ENCODE results near the gene FAM184A.
A peak's percentile ranks its signal among the peaks of the same experiment; 100 is the strongest.

The FAM184A gene

DNA sequence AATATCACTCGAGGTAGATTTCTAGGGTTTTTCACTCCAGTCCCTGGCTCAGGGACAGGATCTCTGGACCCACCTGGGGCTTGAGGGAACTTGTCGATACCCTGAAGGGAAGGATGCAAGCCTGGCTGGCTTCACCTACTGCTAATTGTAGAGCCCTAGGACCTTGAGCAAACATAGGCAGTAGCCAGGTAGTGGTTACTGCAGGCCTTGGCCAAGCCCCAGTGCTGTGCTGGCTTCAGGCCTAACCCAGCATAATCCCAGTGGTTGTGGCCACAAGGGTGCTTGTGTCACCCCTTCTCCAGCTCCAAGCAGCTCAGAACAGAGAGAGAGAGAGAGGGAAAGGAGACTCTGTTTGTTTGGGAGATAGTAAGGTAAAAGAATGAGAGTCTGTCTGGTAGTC, 137.7 kb downstream of the FAM184A start:
- Histone ChIP-seq H3K4me2 (no peak overlapping the region), H3K27me3 (ENCODE audit: insufficient read depth, low read depth) (no peaks in the 10 kb centered on the region), H3K4me3 (IDR thresholded peaks at IDR 0.05; ENCODE audit: insufficient read depth, low read depth, low read length) (no peak overlapping the region), H3K36me3 (ENCODE audit: insufficient read depth) (no peaks in the 10 kb centered on the region), H3K27ac (no peak overlapping the region), H3K9ac (no peak overlapping the region), H3K79me2 (ENCODE audit: insufficient read depth, low read depth) (no peaks in the 10 kb centered on the region), H2AFZ (ENCODE audit: low read depth) (no peak overlapping the region), H3K4me1 (ENCODE audit: low read depth, poor library complexity, severe bottlenecking) (no peaks in the 10 kb centered on the region), H4K20me1 (ENCODE audit: insufficient read depth) (no peaks in the 10 kb centered on the region)
- TF ChIP-seq, protein P1, sequence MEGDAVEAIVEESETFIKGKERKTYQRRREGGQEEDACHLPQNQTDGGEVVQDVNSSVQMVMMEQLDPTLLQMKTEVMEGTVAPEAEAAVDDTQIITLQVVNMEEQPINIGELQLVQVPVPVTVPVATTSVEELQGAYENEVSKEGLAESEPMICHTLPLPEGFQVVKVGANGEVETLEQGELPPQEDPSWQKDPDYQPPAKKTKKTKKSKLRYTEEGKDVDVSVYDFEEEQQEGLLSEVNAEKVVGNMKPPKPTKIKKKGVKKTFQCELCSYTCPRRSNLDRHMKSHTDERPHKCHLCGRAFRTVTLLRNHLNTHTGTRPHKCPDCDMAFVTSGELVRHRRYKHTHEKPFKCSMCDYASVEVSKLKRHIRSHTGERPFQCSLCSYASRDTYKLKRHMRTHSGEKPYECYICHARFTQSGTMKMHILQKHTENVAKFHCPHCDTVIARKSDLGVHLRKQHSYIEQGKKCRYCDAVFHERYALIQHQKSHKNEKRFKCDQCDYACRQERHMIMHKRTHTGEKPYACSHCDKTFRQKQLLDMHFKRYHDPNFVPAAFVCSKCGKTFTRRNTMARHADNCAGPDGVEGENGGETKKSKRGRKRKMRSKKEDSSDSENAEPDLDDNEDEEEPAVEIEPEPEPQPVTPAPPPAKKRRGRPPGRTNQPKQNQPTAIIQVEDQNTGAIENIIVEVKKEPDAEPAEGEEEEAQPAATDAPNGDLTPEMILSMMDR (conservative IDR thresholded peaks at IDR 0.05; ENCODE audit: low read depth, low read length) = no peak

DNA sequence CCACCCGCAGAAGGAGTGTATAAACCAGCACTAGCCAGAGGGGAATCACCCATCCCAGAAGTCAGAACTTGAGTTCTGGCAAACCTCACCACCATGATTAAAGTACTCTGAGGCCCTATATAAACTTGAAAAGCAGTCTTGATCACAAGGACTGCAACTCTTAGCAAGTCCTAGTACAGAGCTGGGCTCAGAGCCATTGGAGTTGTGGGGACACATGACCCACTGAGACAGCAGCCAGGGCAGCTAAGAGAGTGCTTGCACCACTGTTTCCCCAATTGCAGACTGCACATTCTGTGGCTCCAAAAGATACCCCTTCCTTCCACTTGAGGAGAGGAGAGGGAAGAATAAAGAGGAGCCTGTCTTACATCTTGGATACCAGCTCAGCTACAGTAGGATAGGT, 138.8 kb downstream of the FAM184A start:
- no peak overlapping the region for H3K4me2 ChIP-seq
- no peak overlapping the region for H3K9ac ChIP-seq
- no peaks in the 10 kb centered on the region for H3K79me2 ChIP-seq (ENCODE audit: insufficient read depth, low read depth)
- H3K36me3 ChIP-seq (ENCODE audit: insufficient read depth) = no peaks in the 10 kb centered on the region
- H3K27ac ChIP-seq = no peak overlapping the region
- H3K4me1 ChIP-seq (ENCODE audit: low read depth, poor library complexity, severe bottlenecking) = no peaks in the 10 kb centered on the region
- TF ChIP-seq, protein P1 (conservative IDR thresholded peaks at IDR 0.05; ENCODE audit: low read depth, low read length) = no peak
- H4K20me1 ChIP-seq (ENCODE audit: insufficient read depth) = no peaks in the 10 kb centered on the region
- no peak overlapping the region for H2AFZ ChIP-seq (ENCODE audit: low read depth)
- no peaks in the 10 kb centered on the region for H3K27me3 ChIP-seq (ENCODE audit: insufficient read depth, low read depth)
- H3K4me3 ChIP-seq (IDR thresholded peaks at IDR 0.05; ENCODE audit: insufficient read depth, low read depth, low read length) = no peak overlapping the region

DNA sequence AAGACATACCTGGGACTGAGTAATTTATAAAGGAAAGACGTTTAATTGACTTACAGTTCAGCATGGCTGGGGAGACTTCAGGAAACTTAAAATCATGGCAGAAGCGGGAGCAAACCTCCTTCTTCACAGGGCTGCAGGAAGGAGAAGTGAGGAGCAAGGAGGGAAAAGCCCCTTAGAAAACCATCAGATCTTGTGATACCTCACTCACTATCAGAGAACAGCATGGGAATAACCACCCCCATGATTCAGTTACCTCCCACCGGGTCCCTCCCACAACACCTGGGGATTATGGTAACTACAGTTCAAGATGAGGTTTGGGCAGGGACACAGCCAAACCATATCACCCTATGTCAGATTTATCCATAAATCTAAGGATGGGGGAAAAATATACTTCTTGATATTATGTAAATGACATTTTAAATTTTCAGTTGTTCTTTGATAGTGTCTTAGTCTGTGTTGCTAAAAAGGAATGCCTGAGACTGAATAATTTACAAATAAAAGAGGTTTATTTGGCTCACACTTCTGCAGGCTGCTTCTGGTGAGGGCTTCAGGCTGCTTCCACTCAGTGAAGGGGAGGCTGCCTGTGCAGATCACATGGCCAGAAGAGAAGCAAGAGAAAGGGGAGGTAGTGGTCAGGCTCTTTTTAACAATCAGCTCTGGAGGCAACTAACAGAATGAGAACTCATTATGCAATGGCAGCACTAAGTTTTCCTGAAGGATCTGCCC, 142.3 kb downstream of the FAM184A start:
- Histone ChIP-seq H3K4me1 (ENCODE audit: low read depth, poor library complexity, severe bottlenecking) (peaks cover 8% of the 10 kb centered on the region), H2AFZ (ENCODE audit: low read depth) (no peak overlapping the region), H4K20me1 (ENCODE audit: insufficient read depth) (no peaks in the 10 kb centered on the region), H3K79me2 (ENCODE audit: insufficient read depth, low read depth) (no peaks in the 10 kb centered on the region), H3K27ac (no peak overlapping the region), H3K9ac (no peak overlapping the region), H3K4me2 (peak overlapping the region; percentile 44; the same call in 1 of the 2 replicates), H3K4me3 (IDR thresholded peaks at IDR 0.05; ENCODE audit: insufficient read depth, low read depth, low read length) (no peak overlapping the region), H3K36me3 (ENCODE audit: insufficient read depth) (no peaks in the 10 kb centered on the region), H3K27me3 (ENCODE audit: insufficient read depth, low read depth) (no peaks in the 10 kb centered on the region)
- TF ChIP-seq, protein P1 (conservative IDR thresholded peaks at IDR 0.05; ENCODE audit: low read depth, low read length) = no peak

GRCh38 chr6:118935331-118935668, 143.2 kb downstream of the FAM184A start:
- no peaks in the 10 kb centered on the region for H3K79me2 ChIP-seq (ENCODE audit: insufficient read depth, low read depth)
- H3K4me1 ChIP-seq (ENCODE audit: low read depth, poor library complexity, severe bottlenecking) = peaks cover 8% of the 10 kb centered on the region
- H2AFZ ChIP-seq (ENCODE audit: low read depth) = no peak overlapping the region
- H3K27ac ChIP-seq = no peak overlapping the region; the same call in 1 of the 2 replicates
- H3K9ac ChIP-seq = peak overlapping the region; percentile 39; the same call in 1 of the 2 replicates
- H3K4me2 ChIP-seq = peak overlapping the region; percentile 44; the same call in 1 of the 2 replicates
- H3K36me3 ChIP-seq (ENCODE audit: insufficient read depth) = no peaks in the 10 kb centered on the region
- TF ChIP-seq, protein P1 (conservative IDR thresholded peaks at IDR 0.05; ENCODE audit: low read depth, low read length) = no peak
- no peaks in the 10 kb centered on the region for H3K27me3 ChIP-seq (ENCODE audit: insufficient read depth, low read depth)
- no peaks in the 10 kb centered on the region for H4K20me1 ChIP-seq (ENCODE audit: insufficient read depth)
- no peak overlapping the region for H3K4me3 ChIP-seq (IDR thresholded peaks at IDR 0.05; ENCODE audit: insufficient read depth, low read depth, low read length)

All from KMS-11 (cell line).